GM19452 (cell line): Measurements from ENCODE around the gene ING2.
A peak's percentile ranks its signal among the peaks of the same experiment; 100 is the strongest.
"Not testable (repeated sequence)": the region's sequence is repeated elsewhere in the genome, so short reads cannot be mapped to it uniquely, and the experiment has no call there.

Source experiments
- ATAC-seq: cut with Tn5 transposase; IDR thresholded peaks from one replicate; pipeline ENCODE4 v1.9.1; 2021; ENCODE audit not compliant: unreplicated experiment

The ING2 gene, protein sequence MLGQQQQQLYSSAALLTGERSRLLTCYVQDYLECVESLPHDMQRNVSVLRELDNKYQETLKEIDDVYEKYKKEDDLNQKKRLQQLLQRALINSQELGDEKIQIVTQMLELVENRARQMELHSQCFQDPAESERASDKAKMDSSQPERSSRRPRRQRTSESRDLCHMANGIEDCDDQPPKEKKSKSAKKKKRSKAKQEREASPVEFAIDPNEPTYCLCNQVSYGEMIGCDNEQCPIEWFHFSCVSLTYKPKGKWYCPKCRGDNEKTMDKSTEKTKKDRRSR

DNA sequence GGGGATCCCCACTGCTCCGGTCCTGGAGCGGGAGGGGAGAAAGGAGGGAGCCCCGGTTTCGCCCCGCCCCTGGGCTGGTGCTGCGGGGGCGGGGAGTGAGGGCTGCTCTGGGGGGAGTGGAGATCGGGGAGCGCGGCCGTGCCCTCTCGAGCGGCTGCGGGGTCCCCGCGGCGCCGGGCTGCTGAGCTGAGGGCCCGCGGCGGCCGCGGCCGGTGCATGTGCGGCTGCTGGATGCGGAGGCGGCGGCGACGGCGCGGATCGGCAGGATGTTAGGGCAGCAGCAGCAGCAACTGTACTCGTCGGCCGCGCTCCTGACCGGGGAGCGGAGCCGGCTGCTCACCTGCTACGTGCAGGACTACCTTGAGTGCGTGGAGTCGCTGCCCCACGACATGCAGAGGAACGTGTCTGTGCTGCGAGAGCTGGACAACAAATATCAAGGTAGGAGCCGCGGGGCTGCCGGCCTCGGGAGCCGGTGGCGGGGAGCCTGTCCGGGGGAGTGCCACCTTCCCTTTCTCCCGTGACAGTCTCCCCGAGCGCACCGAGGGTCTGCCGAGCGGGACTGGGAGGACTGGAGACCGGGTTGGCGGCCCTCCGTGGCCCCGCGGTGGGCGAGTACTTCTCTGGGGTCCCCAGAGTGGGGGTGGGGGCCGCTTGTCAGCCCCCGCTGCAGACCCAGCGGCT is at the start of gene ING2:
Gene ING2 (plus strand): TSS at position 129 of the 681 bp plus-strand sequence. CDS start 138 bp downstream, at position 267.
- peak; percentile 47 for ATAC-seq

DNA sequence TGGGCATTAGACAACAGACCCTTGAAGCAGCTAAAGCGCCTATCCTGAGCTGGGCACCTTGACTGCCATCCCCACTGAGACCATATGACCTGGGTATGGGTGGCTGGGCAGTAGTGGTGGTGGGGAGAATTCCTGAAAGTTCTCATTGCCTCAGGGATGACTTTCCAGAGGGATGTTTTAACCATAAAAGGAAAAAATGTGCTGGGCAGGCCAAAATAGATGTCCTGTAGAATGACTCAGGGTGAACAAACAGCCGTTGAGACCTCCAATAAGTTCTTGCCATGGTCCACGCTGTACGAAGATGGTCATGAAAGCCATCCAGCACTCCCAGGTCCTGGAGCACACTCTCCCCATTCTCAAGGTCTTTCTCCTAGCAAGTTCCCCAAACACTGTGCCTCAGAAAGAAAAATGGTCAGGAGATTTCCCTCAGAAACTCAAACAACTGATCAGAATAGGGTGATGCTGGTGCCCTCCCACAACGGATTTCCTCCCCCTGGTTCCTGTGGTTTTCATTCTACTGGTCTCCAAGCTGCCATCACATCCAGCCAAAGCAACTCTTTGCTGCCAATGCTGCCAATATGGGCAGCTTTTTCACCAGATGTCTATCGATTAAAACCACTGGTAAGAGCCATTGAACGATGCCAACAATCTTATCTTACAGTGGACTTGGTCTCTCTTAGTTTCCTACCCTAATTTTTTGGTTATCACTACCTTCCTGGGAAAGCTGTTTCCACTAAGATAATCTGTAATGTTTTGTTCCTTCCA is 49.2 kb upstream of the ING2 start:
- ATAC-seq, result no peak

DNA sequence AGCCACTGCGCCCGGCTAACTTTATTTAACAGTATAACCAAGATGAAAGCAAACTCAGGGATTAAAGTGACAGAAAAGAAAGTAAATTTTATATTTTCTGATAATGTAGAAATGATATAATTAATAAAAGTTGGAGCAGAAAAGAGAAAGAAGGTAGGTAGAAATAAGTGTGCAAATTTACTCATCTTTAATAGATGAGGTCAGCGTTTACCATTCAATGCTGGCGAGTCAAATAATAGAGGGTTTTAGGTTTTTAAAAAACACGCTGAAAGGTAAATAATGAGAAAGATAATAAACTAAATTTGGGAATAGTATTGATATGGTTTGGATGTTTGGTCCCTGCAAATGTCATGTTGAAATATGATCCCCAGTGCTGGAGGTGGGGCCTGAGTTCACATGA is 46.9 kb upstream of the ING2 start:
- ATAC-seq, result no peak

DNA sequence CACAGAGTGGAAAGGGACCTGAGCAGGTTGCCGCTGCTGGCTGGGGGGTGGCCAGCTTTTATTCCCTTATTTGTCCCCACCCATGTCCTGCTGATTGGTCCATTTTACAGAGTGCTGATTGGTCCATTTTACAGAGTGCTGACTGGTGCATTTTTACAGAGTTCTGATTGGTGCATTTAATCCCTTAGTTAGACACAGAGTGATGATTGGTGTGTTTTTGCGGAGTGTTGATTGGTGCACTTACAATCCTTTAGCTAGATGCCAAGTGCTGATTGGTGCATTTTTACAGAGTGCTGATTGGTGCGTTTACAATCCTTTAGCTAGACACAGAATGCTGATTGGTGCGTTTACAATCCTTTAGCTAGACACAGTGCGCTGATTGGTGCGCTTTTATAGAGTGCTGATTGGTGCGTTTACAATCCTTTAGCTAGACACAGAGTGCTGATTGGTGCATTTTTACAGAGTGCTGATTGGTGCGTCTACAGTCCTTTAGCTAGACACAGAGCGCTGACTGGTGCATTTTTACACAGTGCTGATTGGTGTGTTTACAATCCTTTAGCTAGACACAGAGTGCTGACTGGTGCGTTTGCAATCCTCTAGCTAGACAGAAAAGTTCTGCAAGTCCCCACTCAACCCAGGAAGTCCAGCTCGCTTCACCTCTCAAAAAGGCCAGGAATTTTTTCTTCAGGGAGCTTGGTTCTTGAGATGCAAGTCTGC is 40.8 kb upstream of the ING2 start:
- not testable (repeated sequence) for ATAC-seq

DNA sequence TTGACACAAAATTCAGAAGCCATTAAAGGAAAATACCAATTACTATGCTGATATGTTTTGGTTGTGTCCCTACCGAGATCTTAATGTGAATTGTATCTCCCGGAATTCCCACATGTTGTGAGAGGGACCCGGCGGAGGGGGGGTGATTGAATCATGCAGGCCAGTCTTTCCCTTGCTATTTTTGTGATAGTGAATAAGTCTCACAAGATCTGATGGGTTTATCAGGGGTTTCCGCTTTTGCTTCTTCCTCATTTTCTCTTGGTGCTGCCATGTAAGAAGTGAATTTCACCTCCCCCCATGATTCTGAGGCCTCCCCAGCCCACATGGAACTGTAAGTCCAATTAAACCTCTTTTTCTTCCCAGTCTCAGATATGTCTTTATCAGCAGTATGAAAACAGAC is 39.0 kb upstream of the ING2 start:
- ATAC-seq, result not testable (repeated sequence)

DNA sequence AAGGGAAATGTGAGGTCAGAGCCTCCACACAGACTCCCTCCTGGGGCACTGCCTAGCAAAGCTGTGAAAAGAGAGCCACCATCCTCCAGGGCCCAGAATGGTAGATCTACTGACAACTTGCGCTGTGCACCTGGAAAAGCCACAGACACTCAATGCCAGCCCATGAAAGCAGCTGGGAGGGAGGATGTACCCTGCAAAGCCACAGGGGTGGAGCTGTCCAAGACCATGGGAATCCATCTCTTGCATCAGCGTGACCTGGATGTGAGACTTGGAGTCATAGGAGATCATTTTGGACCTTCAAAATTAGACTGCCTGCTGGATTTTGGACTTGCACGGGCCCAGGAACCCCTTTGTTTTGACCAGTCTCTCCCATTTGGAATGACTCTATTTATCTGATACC is 37.6 kb upstream of the ING2 start:
- ATAC-seq, result no peak

DNA sequence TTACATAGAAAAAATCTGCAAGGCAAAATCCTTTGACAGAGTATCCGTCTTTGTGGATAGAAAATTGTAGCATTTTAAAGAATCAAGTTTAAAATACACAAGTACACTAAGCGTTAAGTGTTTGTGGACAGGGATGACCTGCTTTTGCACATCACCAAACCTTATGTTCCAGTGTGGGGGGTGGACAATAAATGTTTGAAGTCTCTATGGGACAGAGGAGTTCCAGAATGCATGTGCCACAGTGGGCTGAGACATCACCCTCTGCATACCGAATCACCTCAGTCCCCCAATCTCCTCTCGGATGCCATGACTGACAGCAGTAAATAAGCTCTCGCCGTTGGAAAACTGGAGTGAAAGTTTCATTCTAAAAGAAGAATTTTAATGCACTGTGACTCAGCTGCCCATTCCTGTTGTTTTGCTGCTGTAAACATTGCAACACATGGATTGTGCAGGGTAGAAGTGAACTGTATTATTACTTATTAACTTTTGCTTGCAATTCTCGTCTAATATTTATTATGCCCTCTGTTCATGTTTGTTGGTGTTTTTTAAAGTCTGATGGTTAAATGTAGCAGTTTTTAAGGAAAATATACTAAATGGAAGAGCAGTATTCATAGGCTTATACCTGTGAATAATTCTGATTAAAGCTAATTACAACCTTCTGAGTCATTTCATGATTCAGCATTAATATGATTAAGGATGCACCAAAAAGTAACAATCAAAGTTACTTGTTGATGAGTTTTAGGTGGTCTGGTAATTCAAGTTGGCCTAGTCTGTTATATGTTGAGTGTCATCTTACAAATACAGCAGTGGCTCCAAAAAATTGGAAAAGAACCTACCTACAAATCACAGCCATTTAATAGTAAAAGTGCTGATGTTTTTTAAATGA is 36.4 kb upstream of the ING2 start:
- ATAC-seq, result no peak

DNA sequence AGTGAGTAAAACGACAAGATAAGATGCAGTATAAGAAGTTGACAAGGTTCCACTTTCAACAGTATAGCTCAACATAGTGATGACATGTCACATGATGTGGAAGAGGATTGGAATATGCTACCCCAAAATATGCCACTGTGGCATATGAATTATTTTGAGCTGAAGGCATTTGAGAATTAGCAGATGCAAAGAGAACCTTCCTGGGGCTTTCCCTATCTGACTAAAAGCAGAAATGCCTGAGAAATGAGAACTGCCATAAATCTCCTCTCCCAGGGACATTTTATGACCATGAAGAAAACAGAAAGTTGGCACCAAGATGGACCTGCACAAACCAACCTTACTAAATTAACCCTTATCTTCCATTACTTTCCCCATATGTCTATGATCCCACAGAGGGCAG is 35.6 kb upstream of the ING2 start:
- no peak for ATAC-seq

DNA sequence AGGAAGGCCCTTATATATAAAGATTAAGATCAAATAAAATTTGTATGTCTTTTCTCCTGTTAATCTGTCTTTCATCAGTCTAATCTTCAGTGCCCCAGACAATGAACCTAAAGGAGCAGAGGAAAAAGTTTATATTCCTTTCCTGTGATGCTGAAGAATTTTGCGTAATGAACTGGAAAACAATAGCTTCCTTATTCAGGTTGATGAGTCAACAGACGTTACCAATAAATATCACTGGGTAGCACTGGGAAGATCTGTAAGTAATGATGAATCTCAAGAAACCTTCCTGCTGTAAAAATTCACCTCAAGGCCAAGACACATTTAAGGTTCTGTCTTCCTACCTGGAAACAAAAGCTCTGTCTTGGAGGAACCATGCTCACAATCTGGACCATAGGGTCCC is 34.9 kb upstream of the ING2 start:
- ATAC-seq, result no peak

DNA sequence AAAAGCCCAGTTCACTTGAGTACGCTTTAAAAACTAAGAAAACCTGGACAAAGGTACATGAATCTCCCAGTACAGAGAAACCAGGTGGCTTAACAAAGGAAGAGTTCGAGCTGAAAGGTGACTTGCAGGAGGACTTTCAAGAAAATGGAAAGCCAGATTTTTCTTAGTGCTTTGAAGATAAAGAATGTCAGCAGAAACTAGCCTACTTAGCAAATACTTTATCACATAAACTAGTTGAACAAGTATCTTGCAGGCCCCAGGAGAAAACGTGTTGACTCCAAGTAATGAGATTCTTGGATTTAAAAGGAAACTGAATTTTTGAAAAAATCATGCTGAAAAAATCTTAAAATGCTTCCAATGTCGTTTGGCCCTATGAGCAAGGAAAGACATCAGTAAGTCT is 34.0 kb upstream of the ING2 start:
- no peak for ATAC-seq

DNA sequence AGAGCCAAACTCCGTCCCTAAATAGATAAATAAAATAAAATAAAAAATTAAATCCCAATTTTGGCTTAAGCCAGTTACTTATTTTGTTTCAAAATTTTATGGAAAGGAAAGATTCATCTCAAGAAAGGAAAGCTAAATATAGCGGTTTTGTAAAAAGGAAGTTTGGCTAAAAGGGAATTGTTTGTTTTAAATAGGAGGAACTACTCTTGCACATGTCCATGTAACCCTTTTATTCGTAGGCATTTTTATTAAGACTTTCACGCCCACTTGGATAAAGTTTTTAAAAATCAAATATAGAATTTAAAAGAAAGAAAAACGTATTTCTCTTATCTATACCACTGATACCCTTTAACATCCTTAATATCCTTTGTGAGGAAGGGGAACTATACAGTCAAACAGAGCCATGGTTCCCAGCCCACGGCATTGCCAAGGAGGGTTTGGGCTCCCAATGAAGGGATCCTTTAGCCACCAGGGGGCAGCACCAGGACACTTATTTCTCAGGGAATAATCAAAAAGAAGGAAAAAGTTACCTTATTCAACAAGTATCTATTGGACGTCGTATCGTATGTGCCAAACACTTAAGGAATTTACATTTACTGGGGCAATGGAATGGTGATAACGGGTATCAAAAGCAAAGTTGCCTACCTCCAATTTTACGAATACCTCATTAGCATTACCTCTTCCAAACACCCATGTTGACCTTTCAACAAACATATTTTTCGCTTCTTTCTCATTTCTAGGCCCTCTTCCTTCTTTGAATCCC is 32.7 kb upstream of the ING2 start:
- ATAC-seq, result peak; percentile 77

DNA sequence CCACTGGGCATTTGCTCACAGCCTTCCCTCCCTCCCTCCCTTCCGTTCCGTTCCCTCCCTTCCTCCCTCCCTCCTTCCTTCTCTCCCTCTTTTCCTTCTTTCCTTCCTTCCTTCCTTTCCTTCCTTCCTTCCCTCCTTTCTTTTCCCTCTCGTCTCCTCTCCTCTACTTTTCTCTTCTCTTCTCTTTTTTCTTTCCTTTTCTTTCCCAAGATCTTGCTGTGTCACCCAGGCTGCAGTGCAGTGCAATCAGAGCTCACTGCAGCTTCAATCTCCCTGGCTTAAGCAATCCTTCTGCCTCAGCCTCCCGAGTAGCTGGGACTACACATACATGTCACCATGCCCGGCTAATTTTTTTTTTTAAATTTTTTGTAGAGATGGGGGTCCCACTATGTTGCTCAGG is 26.7 kb upstream of the ING2 start:
- ATAC-seq, result no peak

DNA sequence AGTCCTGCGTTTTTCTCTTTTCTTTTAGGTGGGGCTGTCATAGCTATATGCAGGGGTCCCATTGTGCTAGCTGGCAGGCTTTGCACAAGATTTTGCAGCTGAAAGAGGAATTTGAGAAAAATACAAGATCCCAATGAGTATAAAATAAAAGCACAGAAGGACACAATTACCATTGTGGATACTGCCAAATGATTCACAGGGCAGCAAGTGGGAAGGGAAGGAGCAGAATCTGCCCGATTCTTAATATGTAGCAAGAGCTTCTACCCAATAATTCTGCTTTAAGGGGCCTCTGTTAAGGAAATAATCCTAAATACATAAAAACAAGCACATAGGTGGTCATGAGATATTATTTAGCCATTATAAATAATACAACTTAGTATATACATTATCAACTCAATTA is 25.9 kb upstream of the ING2 start:
- ATAC-seq, result no peak

DNA sequence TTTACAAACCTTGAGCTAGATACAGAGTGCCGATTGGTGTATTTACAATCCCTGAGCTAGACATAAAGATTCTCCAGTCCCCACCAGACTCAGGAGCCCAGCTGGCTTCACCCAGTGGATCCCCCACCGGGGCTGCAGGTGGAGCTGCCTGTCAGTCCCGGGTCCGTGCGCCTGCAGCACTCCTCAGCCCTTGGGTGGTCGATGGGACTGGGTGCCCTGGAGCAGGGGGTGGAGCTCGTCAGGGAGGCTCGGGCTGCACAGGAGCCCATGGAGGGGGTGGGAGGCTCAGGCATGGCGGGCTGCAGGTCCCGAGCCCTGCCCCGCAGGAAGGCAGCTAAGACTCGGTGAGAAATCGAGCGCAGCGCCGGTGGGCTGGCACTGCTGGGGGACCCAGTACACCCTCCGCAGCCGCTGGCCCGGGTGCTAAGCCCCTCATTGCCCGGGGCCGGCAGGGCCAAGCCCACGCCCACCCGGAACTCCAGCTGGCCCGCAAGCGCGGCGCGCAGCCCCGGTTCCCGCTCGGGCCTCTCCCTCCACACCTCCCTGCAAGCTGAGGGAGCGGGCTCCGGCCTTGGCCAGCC is 22.3 kb upstream of the ING2 start:
- not testable (repeated sequence) for ATAC-seq

DNA sequence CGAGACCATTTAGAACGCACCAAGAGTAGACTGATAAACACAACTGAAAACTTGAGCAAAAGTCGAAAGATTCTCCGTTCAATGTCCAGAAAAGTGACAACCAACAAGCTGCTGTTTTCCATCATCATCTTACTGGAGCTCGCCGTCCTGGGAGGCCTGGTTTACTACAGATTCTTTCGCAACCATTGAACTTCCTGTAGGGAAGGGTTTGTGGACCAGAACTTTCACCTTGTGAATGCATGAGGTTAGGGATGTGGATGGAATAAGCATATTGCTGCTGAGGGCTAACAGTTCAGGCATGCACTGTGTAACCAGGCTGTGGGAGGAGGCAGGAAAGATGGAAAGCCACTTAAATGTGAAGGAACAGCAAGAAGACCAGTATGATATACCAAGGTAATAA is 20.9 kb upstream of the ING2 start:
- no peak for ATAC-seq

DNA sequence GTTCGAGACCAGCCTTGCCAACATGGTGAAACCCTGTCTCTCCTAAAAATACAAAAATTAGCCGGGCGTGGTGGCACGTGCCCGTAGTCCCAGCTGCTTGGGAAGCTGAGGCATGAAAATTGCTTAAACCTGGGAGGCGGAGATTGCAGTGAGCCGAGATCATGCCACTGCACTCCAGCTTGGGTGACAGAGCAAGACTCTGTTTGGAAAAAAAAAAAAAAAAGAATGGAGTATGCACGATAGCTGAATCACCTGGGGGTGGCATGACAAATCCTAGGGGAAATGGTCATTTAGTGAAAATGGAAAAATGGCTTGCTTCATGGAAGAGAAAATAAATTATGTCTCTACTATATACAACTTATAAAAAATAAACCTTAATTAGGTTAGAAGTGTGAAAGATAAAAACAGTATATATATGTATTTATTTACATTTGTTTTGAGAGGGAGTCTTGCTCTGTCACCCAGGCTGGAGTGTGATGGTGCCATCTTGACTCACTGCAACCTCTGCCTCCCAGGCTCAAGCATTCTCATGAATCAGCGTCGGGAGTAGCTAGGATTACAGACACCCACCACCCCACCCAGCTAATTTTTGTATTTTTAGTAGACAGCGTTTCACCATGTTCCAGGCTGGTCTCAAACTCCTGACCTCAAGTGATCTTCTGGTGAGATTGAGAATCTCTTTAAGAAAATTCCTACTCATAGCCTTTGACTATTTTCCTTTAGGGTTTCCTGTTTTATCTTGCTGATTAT is 19.3 kb upstream of the ING2 start:
- no peak for ATAC-seq

DNA sequence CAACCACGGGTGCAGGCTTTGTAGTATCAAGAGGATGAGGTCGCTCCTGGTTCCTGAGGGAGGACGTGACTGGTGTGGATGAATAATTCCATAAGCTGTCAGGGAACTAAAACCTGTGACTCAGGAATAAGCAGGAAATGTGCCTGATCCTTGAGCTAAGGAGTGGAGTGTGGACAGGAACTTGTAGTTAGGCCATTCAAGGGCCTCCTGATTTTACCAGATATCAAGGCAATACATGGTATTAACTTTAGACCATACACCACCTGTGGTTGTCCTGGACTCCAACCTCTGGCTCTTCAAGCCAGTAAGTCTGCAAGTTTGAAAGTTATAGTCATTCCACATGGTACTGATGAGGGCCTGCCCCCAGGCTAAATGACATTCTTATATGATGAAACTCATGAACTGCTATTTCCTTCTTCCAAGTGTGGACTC is 12.1 kb upstream of the ING2 start:
- no peak for ATAC-seq

DNA sequence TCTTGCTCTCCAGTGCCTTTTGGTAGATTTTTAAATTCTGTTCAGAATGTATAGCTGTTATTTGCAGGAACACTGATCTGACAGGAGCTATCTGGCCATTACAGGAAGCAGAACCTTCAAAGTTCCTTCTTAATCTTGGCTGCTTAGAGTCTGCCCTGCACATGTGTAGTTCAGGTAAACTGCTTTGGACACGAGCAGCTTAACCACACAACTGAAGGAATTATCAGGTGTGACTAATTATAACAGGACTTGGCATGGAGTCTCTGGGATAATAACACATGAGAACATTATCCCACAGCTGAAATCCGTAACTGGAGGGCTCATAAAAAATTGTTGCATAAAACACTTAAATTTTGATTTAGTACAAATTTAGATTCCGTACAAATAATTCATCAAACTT is 11.6 kb upstream of the ING2 start:
- no peak for ATAC-seq

DNA sequence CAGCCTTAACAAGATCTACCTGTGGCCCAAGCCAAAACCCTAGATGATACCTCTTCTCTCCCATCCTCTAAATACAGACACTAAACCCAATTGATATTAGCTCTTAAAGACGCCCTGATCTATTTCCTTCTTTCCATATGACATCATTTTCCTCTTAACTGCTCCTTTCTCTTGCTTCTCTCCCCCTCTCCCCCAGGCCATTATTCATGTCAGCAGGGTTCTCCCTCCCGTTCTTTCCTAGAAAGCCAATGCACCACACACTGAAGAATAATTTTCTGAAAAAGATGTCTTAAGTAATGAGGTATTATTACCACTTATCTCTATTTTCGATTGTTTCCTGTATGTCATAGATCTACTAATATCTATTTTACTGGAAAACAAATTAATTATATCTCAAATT is 9.7 kb upstream of the ING2 start:
- ATAC-seq, result no peak
